NCI-H460 (cell line): ENCODE data around the gene KRT5. TPM values are rescaled to one million over a fixed set of nuclear protein-coding genes. Genes with fewer than 3 reads are reported as not detected.
"Not testable (repeated sequence)": the region's sequence is repeated elsewhere in the genome, so short reads cannot be mapped to it uniquely, and the experiment has no call there.

Source experiments
- DNase-seq: peaks from one replicate; pipeline ENCODE4 v3.0.0-alpha.2; 2016; ENCODE audit warnings: low read depth; ENCODE audit errors: extremely low read depth
- total RNA-seq: library from RNA; depleted of rRNA; stranded (reverse); fragments of >200 nt; shearing (Covaris generic); gene quantifications from 2 replicates; pipeline ENCODE4 v1.2.3, GENCODE V29; 2014

The KRT5 gene
- total RNA-seq, 1 experiment from 2014 or later = not detected

DNA sequence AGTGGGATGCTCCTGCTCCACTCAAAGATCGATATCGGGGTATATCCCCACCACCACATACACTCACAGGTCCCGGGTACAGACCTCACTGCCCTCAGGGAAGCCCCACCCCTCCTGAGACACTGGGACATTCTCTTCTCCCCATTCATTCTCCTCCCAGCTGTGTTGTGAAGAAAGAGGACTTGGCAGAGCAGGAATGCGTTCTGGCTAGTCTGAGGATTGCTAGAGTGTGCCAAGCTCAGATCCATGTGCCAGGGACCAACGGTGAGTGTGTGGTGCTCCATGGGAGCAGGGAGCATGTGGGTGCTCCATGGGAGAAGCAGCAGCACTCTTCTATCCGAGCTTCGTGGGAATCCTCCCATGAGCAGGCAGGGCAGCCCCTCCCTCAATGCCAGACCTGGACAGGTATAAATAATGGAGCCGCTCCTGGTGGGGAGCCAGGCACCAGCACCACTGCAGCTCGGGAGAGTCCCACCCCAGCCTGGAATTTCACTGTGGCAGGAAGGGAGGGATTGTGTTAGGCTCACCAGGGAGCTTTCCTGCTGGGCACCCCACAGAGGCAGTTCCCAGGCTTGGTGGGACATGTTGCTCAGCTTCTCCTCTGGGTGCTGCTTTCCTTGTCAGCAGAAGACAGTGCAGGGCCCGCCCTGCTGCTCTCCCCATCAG lies 2.3 kb upstream of the KRT5 start:
- DNase-seq = no peak

DNA sequence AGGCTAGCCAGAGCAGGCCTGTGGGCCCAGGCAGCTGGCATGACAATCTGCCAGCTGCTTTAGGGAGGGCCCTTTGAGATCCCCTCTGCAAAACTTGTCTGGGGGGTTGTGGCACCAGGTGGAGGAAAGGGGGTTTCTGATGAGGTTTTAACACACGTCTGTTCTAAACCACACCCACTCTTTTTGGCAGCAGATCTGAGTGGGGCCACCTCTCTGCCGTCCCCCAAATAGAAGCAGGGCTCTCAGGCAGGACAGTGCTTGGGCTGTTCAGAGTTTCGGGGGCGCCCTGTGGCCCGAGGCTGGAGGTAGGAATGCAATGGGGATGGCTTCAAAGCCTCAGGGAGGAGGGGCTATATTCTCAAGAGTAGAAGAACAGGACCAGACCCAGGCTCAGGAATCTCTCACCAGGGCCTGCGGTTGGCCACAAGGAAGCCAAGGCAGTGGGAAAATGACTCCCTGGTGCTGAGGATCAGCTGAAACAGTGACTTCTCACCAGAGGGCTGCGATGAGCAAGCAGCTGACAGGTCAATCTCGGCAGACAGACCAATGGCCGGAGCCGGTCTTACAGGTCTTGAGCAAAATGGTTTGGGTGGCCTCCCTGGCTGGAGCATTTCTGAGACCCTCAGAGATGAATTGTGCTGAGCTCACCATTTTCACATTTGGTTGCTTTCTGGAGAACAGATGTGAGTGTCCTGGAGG lies 1.5 kb upstream of the KRT5 start:
- no peak for DNase-seq

DNA sequence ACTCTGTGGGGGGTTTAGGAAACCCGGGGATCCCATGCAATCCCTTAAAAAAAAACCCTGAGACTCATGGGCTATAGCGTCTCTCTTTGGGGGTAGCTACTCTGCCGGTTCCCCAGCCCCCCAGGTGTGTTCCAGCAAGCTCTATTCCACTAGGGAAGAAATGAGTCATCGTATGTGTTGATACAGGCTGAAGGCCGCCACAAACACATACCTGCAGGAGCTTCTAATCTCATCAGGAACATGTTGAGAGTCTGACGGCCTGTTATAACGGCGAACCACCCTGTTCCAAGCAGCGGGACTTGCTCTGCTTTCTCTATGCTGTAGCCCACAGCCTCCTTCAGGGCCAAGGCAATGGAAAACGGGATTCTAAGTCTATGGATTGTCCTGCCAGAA lies 977 bp upstream of the KRT5 start:
- no peak for DNase-seq

DNA sequence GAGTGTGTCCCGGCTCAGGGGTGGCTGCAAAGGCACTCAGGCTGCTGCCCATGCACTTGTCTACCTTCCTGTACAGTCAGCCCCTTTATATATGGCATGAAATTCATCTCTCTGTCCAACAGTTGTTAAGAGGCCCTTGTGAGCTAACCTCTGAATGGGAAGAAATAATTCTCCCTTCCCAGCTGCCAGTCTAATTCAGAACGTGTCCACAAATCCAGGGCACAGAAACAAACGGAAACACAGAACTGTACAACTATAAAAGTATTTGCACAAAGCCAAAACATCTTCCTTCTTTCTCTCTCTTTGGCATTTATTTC lies 849 bp downstream of the KRT5 start:
- DNase-seq = no peak

DNA sequence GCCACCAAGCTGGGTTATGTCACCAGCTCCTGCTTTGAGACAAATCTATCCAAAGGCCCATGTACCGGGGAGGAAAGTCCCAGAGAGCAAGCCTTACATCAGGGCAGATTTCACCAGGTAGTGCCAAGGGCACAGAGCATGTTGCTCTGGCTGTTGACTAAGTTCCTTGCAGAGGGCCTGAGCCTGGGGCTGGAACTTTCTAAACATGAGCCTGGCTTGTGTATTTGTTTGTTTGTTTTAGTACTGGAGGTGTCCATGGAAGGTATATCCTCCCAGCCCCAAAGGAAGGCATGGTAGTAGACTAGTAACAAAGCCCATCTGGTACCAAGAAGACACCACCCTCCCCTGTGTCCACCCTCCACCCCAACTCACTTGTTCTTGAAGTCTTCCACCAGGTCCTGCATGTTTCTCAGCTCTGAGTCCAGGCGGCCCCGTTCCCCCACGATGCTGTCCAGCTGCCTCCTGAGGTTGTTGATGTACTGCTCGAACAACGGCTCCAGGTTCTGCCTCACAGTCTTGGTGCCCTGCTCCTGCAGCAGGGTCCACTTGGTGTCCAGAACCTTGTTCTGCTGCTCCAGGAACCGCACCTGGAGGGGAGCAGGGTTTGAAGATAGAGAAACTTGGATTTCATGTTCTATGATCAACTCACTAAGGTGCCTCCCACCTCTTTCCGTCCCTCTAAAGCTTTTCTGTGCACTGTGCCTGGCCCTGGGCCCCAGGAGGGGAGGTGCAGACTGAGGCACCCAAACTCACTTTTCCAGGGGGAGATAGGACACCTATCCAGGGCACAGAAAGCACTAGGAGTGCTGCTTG lies 1.4 kb downstream of the KRT5 start:
- no peak for DNase-seq

DNA sequence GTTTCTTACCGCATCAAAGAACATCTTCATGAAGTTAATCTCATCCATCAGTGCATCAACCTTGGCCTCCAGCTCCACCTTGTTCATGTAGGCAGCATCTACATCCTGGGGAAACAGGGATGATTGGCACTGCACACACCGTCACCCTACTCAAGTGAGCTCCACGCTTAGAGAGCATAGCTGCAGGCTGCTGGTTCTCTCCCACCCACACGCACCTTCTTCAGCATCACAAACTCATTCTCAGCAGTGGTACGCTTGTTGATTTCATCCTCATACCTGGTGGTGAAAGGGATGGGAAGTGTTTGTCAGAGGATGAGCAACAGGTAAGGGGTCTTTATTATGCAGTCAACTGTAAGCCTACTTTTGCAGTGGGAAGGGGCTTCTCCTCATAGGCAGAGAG lies 2.3 kb downstream of the KRT5 start:
- DNase-seq = no peak

DNA sequence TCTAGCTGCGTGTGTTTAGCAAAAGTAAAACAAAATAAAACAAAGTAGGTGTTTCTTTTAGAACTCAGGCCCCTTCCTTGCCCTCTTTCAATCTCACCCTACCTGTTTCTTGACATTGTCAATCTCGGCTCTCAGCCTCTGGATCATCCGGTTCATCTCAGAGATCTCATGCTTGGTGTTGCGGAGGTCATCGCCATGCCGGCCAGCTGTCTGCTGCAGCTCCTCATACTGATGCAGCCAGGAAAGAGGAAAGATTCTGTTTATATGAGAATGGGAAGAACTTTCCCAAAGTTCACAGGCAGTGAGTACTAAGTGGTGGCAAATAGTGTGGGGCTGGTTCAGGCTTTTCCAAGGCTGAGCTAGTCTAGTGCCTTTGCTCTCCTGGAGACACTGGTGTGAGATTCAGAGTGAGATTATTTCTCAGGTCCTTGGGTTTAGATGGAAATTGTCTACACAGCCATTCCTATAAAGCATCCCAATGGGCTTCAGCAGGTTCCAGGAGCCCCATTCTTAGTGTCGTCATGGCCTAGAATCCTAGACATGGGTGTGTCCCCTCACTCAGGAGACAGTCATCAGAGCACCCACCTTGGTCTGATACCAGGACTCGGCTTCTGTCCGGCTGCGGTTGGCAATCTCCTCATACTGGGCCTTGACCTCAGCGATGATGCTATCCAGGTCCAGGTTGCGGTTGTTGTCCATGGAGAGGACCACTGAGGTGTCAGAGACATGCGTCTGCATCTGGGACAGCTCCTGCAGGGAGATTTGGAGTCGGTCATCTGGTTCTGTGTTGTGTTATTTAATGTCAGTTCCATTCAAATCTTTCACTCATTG lies 3.0 kb downstream of the KRT5 start:
- no peak for DNase-seq

DNA sequence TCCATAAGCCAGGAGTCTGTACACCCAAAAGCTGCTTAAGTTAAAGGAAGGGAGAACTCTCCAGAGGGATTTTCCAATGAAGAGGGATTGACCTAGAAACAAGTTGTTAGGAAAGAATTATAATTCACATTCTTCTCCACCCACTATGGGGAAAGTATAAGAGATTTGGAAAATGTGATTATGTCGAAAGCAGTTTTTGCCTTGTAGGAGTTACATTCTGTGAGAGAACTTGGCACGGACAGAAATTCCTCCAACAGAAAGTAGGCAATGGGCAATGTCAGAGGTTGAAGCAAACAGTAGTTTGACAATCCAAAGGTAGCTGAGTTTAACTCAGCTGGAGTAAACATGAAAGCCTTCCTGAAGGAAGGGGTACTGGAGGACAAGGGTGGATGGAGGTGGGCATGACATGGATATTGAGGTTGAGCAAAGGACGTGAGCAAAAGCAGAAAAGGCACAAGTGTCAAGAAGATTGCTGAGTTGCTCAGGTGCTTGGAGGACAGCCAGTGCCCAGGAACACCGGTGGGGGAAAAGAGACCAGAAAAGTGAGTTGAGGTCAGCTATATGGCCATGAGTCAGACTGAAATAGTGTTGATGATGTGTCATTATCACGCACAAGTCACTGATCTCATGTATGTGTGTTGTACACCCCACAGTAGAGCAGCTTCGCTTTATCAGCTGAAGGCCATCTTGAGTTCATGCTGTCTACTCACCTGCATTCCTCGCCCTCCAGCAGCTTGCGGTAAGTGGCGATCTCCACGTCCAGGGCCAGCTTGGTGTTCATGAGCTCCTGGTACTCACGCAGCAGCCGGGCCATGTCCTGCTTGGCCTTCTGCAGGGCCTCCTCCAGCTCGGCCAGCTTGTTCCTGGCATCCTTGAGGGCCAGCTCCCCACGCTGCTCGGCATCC lies 4.0 kb downstream of the KRT5 start:
- DNase-seq = no peak

DNA sequence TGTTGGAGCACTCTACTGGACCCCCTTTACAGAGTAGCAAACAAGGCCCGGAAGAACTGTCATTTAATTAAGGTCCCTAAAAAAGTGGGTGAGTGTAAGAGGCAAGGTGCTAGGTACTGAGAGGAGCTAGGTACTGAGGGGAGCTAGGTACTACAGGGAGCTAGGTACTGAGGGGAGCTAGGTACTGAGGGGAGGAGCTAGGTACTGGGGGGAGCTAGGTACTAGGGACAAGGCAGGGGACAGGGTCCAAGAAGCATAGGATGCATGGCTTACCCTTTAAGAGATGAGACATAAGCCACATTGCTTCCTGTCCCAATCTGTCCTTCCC lies 4.9 kb downstream of the KRT5 start:
- DNase-seq = no peak

DNA sequence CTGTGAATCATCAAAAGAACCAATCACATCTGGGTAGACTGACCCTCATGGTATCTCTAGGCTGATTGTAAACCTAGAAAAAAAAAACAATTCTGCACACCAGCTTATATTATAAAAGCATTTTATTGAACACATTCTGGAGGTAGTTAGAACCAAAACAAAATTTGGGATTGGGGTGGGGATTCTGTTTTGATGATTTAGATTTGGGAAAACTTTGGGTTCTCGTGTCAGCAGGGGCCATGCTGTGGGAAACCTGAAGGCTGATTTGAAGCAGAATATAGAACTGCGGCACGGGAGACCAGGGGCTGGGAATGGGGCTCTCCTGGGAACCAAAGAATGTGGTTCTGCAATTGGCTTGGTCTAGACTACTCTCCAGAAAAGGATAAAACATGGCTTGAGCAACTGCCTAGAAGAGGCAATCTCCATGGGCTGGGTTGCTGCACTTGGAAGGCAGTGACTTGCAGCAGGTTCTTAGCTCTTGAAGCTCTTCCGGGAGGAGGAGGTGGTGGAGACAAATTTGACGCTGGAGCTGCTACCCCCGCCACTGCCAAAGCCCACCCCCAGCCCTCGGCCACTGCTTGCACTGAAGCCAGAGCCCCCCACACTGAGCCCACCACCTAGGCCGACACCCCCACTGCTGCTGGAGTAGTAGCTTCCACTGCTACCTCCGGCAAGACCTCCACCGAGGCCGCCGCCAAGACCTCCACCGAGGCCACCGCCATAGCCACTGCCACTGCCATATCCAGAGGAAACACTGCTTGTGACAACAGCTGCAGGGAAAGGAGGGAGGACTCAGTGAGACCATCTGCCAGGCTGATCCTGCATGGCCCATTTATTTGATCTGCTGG lies 5.5 kb downstream of the KRT5 start:
- DNase-seq = no peak

DNA sequence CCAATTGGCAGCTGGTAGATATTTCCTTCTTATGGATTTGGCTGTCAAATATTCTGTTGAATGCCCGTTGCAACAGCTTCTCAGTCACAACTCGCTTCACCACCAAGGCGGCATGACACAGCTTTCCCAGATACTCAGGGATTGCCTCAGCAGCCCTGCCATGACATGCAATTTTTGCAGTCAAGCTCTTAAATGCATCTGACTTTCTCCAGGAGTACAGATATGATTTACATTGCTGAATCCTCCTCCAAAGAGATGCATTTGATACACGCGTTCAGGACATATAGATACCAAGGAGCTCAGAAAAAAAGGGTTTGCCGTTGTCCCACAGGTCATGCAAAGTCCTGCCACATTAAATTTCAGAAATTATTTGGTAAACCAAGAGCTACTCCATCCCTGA lies 6.5 kb downstream of the KRT5 start:
- no peak for DNase-seq

DNA sequence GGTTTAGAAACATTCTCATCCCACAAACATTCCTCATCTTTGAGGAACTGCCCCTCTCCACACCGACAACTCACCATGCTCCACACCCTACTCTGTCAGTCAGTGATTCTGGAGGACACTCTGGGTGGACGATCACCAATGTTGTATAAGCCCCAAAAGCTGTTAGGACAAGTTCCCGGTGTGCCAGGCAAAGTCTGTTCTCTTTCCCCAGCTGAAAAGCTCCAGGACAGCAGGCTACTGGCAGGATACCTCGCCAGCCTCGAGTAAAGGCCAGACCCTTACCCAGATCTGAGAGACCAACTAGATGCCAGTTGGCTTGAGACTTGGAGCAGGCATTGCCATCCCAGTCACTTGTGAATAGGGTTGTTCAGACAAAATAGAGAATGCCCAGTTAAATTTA lies 12.0 kb downstream of the KRT5 start:
- DNase-seq = no peak

DNA sequence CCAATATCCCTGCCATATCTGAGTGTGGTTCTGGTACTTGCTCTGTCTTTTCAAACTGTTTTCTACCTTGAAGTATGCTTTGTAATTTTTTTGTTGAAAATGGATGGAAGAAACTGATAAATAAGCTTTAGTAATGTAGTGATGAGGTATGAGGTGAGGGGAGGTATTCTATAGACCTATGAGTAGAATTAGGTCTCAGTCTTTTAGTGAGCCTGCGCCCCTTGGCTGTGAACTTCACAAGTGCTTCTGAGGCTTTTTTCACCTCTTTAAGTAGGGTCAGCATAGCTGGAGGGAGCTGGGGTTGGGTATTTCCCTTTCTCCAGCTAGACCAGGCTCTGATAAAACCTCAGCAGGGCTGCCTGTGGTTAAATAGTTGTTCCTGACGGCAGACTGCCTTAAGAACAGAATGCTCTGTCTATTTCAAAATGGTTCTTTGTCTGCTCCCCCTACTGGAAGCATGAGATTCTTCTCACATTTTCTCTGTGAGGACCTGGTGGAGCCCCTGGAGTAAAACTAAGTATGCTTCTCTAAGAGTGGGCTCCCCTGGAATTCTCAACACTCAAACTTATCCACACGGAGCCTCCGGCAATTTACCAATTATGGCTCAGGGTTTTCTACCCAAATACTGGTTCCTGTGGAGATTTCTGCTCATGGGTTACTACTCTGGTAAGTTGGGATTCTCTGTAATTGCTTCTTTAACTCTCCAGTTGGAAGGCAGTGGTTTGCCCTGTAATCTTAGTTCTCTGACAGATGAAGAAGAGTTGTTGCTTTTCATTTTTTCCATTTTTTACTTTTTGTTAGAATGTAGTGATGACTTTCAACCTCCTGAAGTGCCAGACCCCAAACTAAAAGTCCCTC lies 13.1 kb downstream of the KRT5 start:
- peak; percentile 36 for DNase-seq

DNA sequence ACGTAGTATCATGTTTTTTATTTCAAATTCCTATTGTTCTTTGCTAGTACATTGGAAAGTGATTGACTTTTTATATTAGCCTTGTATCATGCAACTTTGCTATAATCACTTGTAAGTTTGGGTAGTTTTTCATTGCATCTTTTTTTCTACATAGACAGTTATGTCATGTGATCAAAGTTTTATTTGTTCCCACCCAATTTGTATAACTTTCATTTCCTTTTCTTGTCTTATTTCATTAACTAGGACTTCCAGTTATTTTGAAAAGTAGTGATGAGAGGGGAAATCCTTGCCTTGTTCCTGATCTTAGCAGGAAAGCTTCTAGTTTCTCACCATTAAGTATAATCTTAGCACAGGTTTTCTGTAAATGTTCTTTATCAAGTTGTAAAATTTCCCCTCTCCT lies 17.3 kb downstream of the KRT5 start:
- no peak for DNase-seq

DNA sequence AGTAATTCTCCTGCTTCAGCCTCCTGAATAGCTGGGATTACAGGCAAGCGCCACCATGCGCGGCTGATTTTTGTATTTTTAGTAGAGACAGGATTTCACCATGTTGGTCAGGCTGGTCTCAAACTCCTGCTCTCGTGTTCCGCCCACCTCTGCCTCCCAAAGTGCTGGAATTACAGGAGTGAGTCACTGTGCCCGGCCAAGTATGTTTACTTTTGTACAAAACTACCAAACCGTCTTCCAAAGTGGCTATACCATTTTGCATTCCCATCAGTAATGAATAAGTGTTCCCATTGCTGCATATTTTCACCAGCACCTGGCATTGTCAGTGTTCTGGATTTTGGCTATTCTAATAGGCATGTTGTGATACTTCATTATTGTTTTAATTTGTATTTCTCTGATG lies 18.7 kb downstream of the KRT5 start:
- no peak for DNase-seq

DNA sequence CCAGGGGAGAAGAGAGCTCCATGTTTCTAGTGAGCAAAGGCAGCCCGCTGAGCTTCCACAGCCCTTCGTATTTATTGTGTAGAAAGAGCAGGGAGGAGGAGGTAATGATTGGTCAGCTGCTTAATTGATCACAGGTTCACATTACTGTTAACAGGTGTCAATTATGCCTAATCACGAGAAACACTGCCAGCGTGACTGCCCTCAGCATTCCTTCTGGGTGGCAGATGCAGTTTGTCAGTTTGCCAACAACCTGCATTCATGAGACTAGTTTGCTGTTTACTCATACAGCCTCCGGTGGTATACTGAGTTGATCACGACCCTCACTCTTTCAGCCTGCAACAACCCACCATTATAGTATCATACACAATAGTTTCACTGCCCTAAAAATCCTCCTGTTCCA lies 19.6 kb downstream of the KRT5 start:
- DNase-seq = not testable (repeated sequence)

DNA sequence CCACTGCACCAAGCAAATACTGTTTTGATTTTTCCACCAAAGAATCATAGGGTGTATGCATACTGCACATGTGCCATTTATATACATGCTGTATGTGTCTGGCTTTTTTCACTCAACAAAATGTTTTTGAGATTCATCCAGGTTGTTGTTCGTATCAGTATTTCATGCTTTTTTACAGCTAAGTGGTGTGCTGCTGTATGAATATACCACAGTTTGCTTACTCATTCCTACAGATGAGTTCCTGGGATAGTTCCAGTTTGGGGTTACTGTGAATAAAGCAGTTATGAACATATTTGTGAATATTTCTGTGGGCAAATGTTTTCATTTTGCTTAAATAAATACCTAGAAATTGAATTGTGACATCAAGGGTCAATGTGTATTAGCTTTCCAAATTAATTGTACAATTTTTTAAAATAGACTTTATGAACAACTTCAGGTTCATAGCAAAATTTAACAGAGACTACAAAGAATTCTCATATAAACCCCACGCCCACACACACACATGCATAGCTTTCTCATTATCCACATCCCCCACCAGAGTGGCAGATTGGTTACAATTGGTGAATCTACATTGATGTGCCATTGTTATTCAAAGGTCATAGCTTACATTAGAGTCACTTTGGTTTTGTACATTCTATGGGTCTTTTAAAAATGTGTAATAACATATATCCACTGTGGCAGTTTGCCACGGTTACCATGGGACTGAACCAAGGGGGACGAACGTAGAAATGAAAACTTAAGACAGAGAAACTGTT lies 20.2 kb downstream of the KRT5 start:
- DNase-seq = no peak

DNA sequence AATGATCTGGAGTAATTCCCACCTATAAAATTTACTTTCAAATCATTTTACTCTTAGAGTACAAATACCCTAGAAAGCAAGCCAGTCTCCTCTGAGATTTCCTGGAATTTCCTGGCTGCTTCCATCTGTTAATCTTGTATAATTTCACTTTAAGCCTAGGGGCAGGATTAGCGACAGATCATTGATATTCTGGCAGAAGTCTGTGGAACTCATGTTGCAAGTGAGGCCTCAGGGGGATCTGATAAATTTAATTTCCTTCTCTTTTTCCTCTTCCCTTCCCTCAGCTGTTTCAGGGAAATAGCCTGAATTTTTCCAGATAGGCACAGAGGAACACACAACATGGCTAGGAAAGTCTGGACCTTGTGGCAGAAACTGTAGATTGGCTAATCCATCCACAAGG lies 21.2 kb downstream of the KRT5 start:
- no peak for DNase-seq
